ENCODE data around the gene HPX.

HPX gene

GRCh38 chr11:6440906-6441358, at the start of gene HPX:
TSS of gene HPX (minus strand) at chr11:6440987. CDS start at chr11:6440963, 24 bp downstream.
- DNase-seq (ENCODE audit: low read depth in 2 of 2) = no peak

GRCh38 chr11:6489306-6489705, 48.5 kb upstream of the HPX start:
- no peak for DNase-seq (ENCODE audit: low read depth in 2 of 2)

GRCh38 chr11:6488821-6489220, 48.0 kb upstream of the HPX start:
- no peak for DNase-seq (ENCODE audit: low read depth in 2 of 2)

GRCh38 chr11:6488342-6488741, 47.6 kb upstream of the HPX start:
- no peak for DNase-seq (ENCODE audit: low read depth in 2 of 2)

- no peak for DNase-seq (ENCODE audit: low read depth in 2 of 2)
Observed at GRCh38 chr11:6486938-6487337, 46.2 kb upstream of the HPX start.

GRCh38 chr11:6486256-6486655, 45.5 kb upstream of the HPX start:
- DNase-seq (ENCODE audit: low read depth in 2 of 2) = no peak

- DNase-seq (ENCODE audit: low read depth in 2 of 2) = no peak
Observed at GRCh38 chr11:6485661-6486060, 44.9 kb upstream of the HPX start.

- DNase-seq (ENCODE audit: low read depth in 2 of 2) = no peak
Observed at GRCh38 chr11:6483015-6483414, 42.2 kb upstream of the HPX start.

GRCh38 chr11:6482441-6482840, 41.7 kb upstream of the HPX start:
- DNase-seq (ENCODE audit: low read depth in 2 of 2) = no peak

GRCh38 chr11:6481924-6482275, 41.1 kb upstream of the HPX start:
- DNase-seq (ENCODE audit: low read depth in 2 of 2) = no peak

GRCh38 chr11:6481012-6481923, 40.5 kb upstream of the HPX start, which contains the start of the genes ARFIP2 and TIMM10B:
TSS of gene ARFIP2 (minus strand) at chr11:6481331. CDS start at chr11:6480421, 910 bp downstream.
TSS of gene TIMM10B (plus strand) at chr11:6481501. CDS start at chr11:6481517, 16 bp downstream.
- DNase-seq (ENCODE audit: low read depth in 2 of 2) = peak; percentile 94 to 98

- no peak for DNase-seq (ENCODE audit: low read depth in 2 of 2)
Observed at GRCh38 chr11:6480299-6480914, 39.6 kb upstream of the HPX start.

- DNase-seq (ENCODE audit: low read depth in 2 of 2) = no peak
Observed at GRCh38 chr11:6476571-6476970, 35.8 kb upstream of the HPX start.

- no peak for DNase-seq (ENCODE audit: low read depth in 2 of 2)
Observed at GRCh38 chr11:6475936-6476335, 35.1 kb upstream of the HPX start.

GRCh38 chr11:6474806-6475500, 34.2 kb upstream of the HPX start:
- no peak for DNase-seq (ENCODE audit: low read depth in 2 of 2)

GRCh38 chr11:6474413-6474792, 33.6 kb upstream of the HPX start:
- DNase-seq (ENCODE audit: low read depth in 2 of 2) = no peak

GRCh38 chr11:6473451-6474412, 32.9 kb upstream of the HPX start, which contains the start of gene TRIM3:
TSS of gene TRIM3 (minus strand) at chr11:6473941. CDS start at chr11:6465695, 8,246 bp downstream.
- peak; percentile 41 to 64 for DNase-seq (ENCODE audit: low read depth in 2 of 2)

GRCh38 chr11:6472934-6473333, 32.1 kb upstream of the HPX start:
- DNase-seq (ENCODE audit: low read depth in 2 of 2) = no peak

- no peak for DNase-seq (ENCODE audit: low read depth in 2 of 2)
Observed at GRCh38 chr11:6469599-6469998, 28.8 kb upstream of the HPX start.

GRCh38 chr11:6468712-6469495, 28.1 kb upstream of the HPX start:
- DNase-seq (ENCODE audit: low read depth in 2 of 2) = no peak
